Measurements from ENCODE around the gene ALDH1L1. TPM values are rescaled to one million over a fixed set of nuclear protein-coding genes. Genes with fewer than 3 reads are reported as not detected.
A peak's percentile ranks its signal among the peaks of the same experiment; 100 is the strongest.

ALDH1L1 gene
- not detected in 2 replicates for total RNA-seq

GRCh38 chr3:126180477-126181397 lies at the start of gene ALDH1L1:
Gene ALDH1L1 (minus strand): TSS chr3:126180586. CDS start chr3:126160979, 19,607 bp downstream.

GRCh38 chr3:126083913-126084767 lies 96.2 kb downstream of the ALDH1L1 start, which contains the start of gene SLC41A3:
Gene SLC41A3 (minus strand): TSS chr3:126084124. CDS start chr3:126068219, 15,905 bp downstream.

Small RNA genes within 50 kb of the gene (small RNA-seq; reads per million reads assigned to genes)
- gene RNU1-30P, result 0.82 reads per million, percentile 51 among the genes with 10 or more reads in this experiment

Other genes with a start within 250 kb of the ALDH1L1 start
- not detected in 2 replicates for gene ROPN1B, start 211.4 kb downstream of the ALDH1L1 start, total RNA-seq
- 67.3 and 77.4 TPM in 2 replicates for gene SLC41A3, start 96.5 kb downstream of the ALDH1L1 start, total RNA-seq
- gene KLF15, start 176.8 kb upstream of the ALDH1L1 start, total RNA-seq, result 1.5 and 1.6 TPM in 2 replicates
- not detected in 2 replicates for gene CFAP100, start 214.3 kb upstream of the ALDH1L1 start, total RNA-seq

Data from vein endothelial cell (primary cell).